ENCODE measurements around the gene BTK.
"Not testable (repeated sequence)": the region's sequence is repeated elsewhere in the genome, so short reads cannot be mapped to it uniquely, and the experiment has no call there.

BTK gene

GRCh38 chrX:101348452-101349192 is 37.4 kb downstream of the BTK start, which contains the start of gene TIMM8A:
TIMM8A (minus strand) TSS chrX:101348742; CDS start chrX:101348664, 78 bp downstream.
- in situ Hi-C loops (cut with HindIII; ENCODE audit: low pct_ligation_motif_present, low sequenced_read_pairs) = no loop called here
- no peaks in the 10 kb centered on the region for H3K27me3 ChIP-seq (replicated peaks)
- peak within 1 kb of the TSS; percentile 75 for H3K4me3 ChIP-seq (ENCODE audit: low read depth, low read length)
- TF ChIP-seq CTCF (IDR thresholded peaks at IDR 0.05; ENCODE audit: low read depth, low read length, missing control alignments) = no peak
- no peaks in the 10 kb centered on the region for H3K36me3 ChIP-seq (replicated peaks)
- peak; percentile 63 for DNase-seq
- H3K27ac ChIP-seq = peak within 1 kb of the TSS; percentile 69

- Histone ChIP-seq H3K27me3 (replicated peaks) (no peaks in the 10 kb centered on the region), H3K4me3 (ENCODE audit: low read depth, low read length) (peak overlapping the region; percentile 75), H3K36me3 (replicated peaks) (no peaks in the 10 kb centered on the region), H3K27ac (no peak overlapping the region)
- in situ Hi-C loops (cut with HindIII; ENCODE audit: low pct_ligation_motif_present, low sequenced_read_pairs) = no loop called here
- DNase-seq = no peak
- TF ChIP-seq CTCF (IDR thresholded peaks at IDR 0.05; ENCODE audit: low read depth, low read length, missing control alignments) = no peak
Measured at GRCh38 chrX:101347859-101348451, 38.0 kb downstream of the BTK start.

- no peak for DNase-seq
- Histone ChIP-seq H3K27ac (no peak overlapping the region), H3K36me3 (replicated peaks) (no peaks in the 10 kb centered on the region), H3K27me3 (replicated peaks) (no peaks in the 10 kb centered on the region), H3K4me3 (ENCODE audit: low read depth, low read length) (no peak overlapping the region)
- no peak for TF ChIP-seq CTCF (IDR thresholded peaks at IDR 0.05; ENCODE audit: low read depth, low read length, missing control alignments)
- in situ Hi-C loops (cut with HindIII; ENCODE audit: low pct_ligation_motif_present, low sequenced_read_pairs) = no loop called here
Measured at GRCh38 chrX:101337776-101338271, 48.2 kb downstream of the BTK start.

GRCh38 chrX:101334310-101334709 is 51.7 kb downstream of the BTK start:
- H3K27me3 ChIP-seq (replicated peaks); in situ Hi-C loops (cut with HindIII; ENCODE audit: low pct_ligation_motif_present, low sequenced_read_pairs); H3K27ac ChIP-seq; H3K36me3 ChIP-seq (replicated peaks); DNase-seq; H3K4me3 ChIP-seq (ENCODE audit: low read depth, low read length): not testable (repeated sequence)

GRCh38 chrX:101326600-101326999 is 59.4 kb downstream of the BTK start:
- H3K4me3 ChIP-seq (ENCODE audit: low read depth, low read length); in situ Hi-C loops (cut with HindIII; ENCODE audit: low pct_ligation_motif_present, low sequenced_read_pairs); H3K27me3 ChIP-seq (replicated peaks); H3K27ac ChIP-seq; DNase-seq; H3K36me3 ChIP-seq (replicated peaks): not testable (repeated sequence)

GRCh38 chrX:101303790-101304189 is 82.2 kb downstream of the BTK start:
- TF ChIP-seq CTCF (IDR thresholded peaks at IDR 0.05; ENCODE audit: low read depth, low read length, missing control alignments) = no peak
- in situ Hi-C loops (cut with HindIII; ENCODE audit: low pct_ligation_motif_present, low sequenced_read_pairs) = no loop called here
- H3K27me3 ChIP-seq (replicated peaks) = no peaks in the 10 kb centered on the region
- no peak for DNase-seq
- H3K4me3 ChIP-seq (ENCODE audit: low read depth, low read length) = no peak overlapping the region
- H3K27ac ChIP-seq = no peak overlapping the region
- H3K36me3 ChIP-seq (replicated peaks) = no peaks in the 10 kb centered on the region

Data from brain microvascular endothelial cell (primary cell).